H1 (cell line): ENCODE measurements around the gene NOS2. TPM values are rescaled to one million over a fixed set of nuclear protein-coding genes. Genes with fewer than 3 reads are reported as not detected.

Source experiments
- CTCF ChIA-PET: fragments of 300-600 bp; sonication (Branson Sonifier 250); formaldehyde crosslinking; loops from one replicate; lab custom pipeline; 2021; ENCODE audit not compliant: partially characterized antibody; lab: Charles Lee
- POLR2A ChIA-PET: fragments of 300-600 bp; sonication (Branson Sonifier 250); formaldehyde crosslinking; loops from one replicate; lab custom pipeline; 2021; ENCODE audit warnings: inconsistent platforms; ENCODE audit not compliant: partially characterized antibody; lab: Charles Lee
- DNase-seq, 2 experiments: peaks; one replicate each; pipeline versions ENCODE4 v3.0.0 to v3.0.0-alpha.2; 2010 to 2022; ENCODE audit warnings: low spot score in 2 of 2, low read depth in 1 of 2, mixed read lengths in 1 of 2
- FAIRE-seq: peaks from 2 replicates; lab custom pipeline; 2011; peaks lifted over from hg19 to GRCh38; lab: Jason Lieb, UNC
- H2AFZ ChIP-seq: 2 replicates; pipeline ENCODE4 v1.8.1; 2012; ENCODE audit warnings: low read length, inconsistent platforms
- H2AK5ac ChIP-seq: 2 replicates; pipeline ENCODE4 v1.6.1; 2013; ENCODE audit warnings: low read depth, low read length
- H2BK120ac ChIP-seq: replicated peaks from 2 replicates; pipeline ENCODE3; 2013; ENCODE audit warnings: low read depth, low read length, inconsistent platforms
- H2BK12ac ChIP-seq: 2 replicates; pipeline ENCODE4 v1.6.1; 2013; ENCODE audit warnings: low read depth, low read length
- H2BK15ac ChIP-seq: 2 replicates; pipeline ENCODE4 v1.6.1; 2013; ENCODE audit warnings: low read length
- H2BK20ac ChIP-seq: 2 replicates; pipeline ENCODE4 v1.6.1; 2013; ENCODE audit warnings: low read length
- H2BK5ac ChIP-seq: 2 replicates; pipeline ENCODE4 v1.6.1; 2013; ENCODE audit warnings: low read depth, low read length
- H3K14ac ChIP-seq: 2 replicates; pipeline ENCODE4 v1.6.1; 2013; ENCODE audit warnings: inconsistent platforms; ENCODE audit not compliant: insufficient read length
- H3K18ac ChIP-seq: 2 replicates; pipeline ENCODE4 v1.6.1; 2013; ENCODE audit warnings: low read length; ENCODE audit errors: extremely low read depth
- H3K23ac ChIP-seq: 2 replicates; pipeline ENCODE4 v1.6.1; 2013; ENCODE audit warnings: inconsistent platforms; ENCODE audit not compliant: insufficient read length
- H3K23me2 ChIP-seq: 2 replicates; pipeline ENCODE4 v1.6.1; 2013; ENCODE audit warnings: low read depth, low read length
- H3K27ac ChIP-seq: 2 replicates; pipeline ENCODE4 v1.6.1; 2011; ENCODE audit warnings: low read depth, low read length, inconsistent platforms
- H3K27me3 ChIP-seq, 4 experiments: replicated peaks in 1 of 4; 1 replicate in 1 of 4; 2 replicates in 3 of 4; pipeline versions ENCODE4 v1.6.1 to v1.8.1; 2011 to 2013; ENCODE audit warnings: low read length in 3 of 4, mild to moderate bottlenecking in 3 of 4, inconsistent platforms in 2 of 4, mixed read lengths in 2 of 4, moderate library complexity in 1 of 4; ENCODE audit not compliant: control insufficient read depth in 3 of 4, insufficient read depth in 3 of 4; ENCODE audit errors: extremely low read depth in 1 of 4
- H3K36me3 ChIP-seq, 4 experiments: 2 replicates each; pipeline versions ENCODE4 v1.6.1 to v1.8.1; 2011 to 2013; ENCODE audit warnings: mild to moderate bottlenecking in 4 of 4, low read length in 3 of 4, moderate library complexity in 2 of 4, control low read depth in 1 of 4, inconsistent platforms in 1 of 4; ENCODE audit not compliant: insufficient read depth in 4 of 4, control insufficient read depth in 2 of 4
- H3K4ac ChIP-seq: replicated peaks from 2 replicates; pipeline ENCODE3; 2013; ENCODE audit warnings: low read length, low read depth, mixed read lengths, inconsistent platforms; ENCODE audit not compliant: insufficient read length
- H3K4me1 ChIP-seq, 4 experiments: replicated peaks in 1 of 4; 1 replicate in 1 of 4; 2 replicates in 3 of 4; pipeline versions ENCODE4 v1.6.1 to v1.8.1; 2011 to 2013; ENCODE audit warnings: low read length in 3 of 4, inconsistent platforms in 2 of 4, mixed read lengths in 1 of 4; ENCODE audit not compliant: insufficient read depth in 4 of 4, control insufficient read depth in 3 of 4
- H3K4me2 ChIP-seq, 2 experiments: 2 replicates each; pipeline versions ENCODE4 v1.6.1 to v1.8.1; 2011 to 2013; ENCODE audit warnings: low read depth in 2 of 2, low read length in 2 of 2, control low read depth in 1 of 2, inconsistent platforms in 1 of 2, mild to moderate bottlenecking in 1 of 2; ENCODE audit not compliant: insufficient read depth in 1 of 2
- H3K4me3 ChIP-seq, 4 experiments: fragments of 200-600, 300-600 bp in 1 of 4; sonication (generic), shearing (Covaris generic), sonication (Bioruptor Twin) in 1 of 4; 2 replicates each; pipeline versions ENCODE4 v1.5.1 to v1.8.1; 2011 to 2016; ENCODE audit warnings: low read length in 4 of 4, low read depth in 3 of 4, control low read depth in 2 of 4, inconsistent platforms in 2 of 4, mild to moderate bottlenecking in 2 of 4, mixed read lengths in 1 of 4, moderate library complexity in 1 of 4; ENCODE audit not compliant: insufficient read depth in 2 of 4; ENCODE audit errors: extremely low read depth in 1 of 4
- H3K56ac ChIP-seq: replicated peaks from 2 replicates; pipeline ENCODE3; 2013; ENCODE audit warnings: low read depth, mild to moderate bottlenecking, mixed read lengths, low read length, inconsistent platforms; ENCODE audit not compliant: insufficient read length
- H3K79me1 ChIP-seq: 2 replicates; pipeline ENCODE4 v1.6.1; 2013; ENCODE audit warnings: low read depth, low read length, control low read depth
- H3K79me2 ChIP-seq, 2 experiments: 2 replicates each; pipeline versions ENCODE4 v1.6.1 to v1.8.1; 2012 to 2013; ENCODE audit warnings: low read length in 2 of 2, mild to moderate bottlenecking in 2 of 2, inconsistent platforms in 1 of 2; ENCODE audit not compliant: insufficient read depth in 2 of 2, control insufficient read depth in 1 of 2
- H3K9ac ChIP-seq, 4 experiments: replicated peaks in 1 of 4; 1 replicate in 1 of 4; 2 replicates in 3 of 4; pipeline versions ENCODE4 v1.6.1 to v1.8.1; 2011 to 2013; ENCODE audit warnings: low read depth in 3 of 4, low read length in 3 of 4, control low read depth in 2 of 4, mild to moderate bottlenecking in 2 of 4, moderate library complexity in 2 of 4, inconsistent platforms in 1 of 4; ENCODE audit errors: extremely low read depth in 1 of 4
- H3K9me3 ChIP-seq, 2 experiments: 2 replicates each; pipeline versions ENCODE4 v1.6.1 to v1.8.1; 2012 to 2013; ENCODE audit warnings: mild to moderate bottlenecking in 2 of 2, moderate library complexity in 2 of 2, control low read depth in 1 of 2, inconsistent platforms in 1 of 2, low read depth in 1 of 2, low read length in 1 of 2, mixed read lengths in 1 of 2; ENCODE audit not compliant: insufficient read depth in 2 of 2
- H4K20me1 ChIP-seq, 2 experiments: replicated peaks in 1 of 2; 2 replicates each; pipeline versions ENCODE3 to v1.8.1; 2011 to 2013; ENCODE audit warnings: inconsistent platforms in 2 of 2, low read length in 2 of 2, mild to moderate bottlenecking in 1 of 2; ENCODE audit not compliant: insufficient read depth in 2 of 2, control insufficient read depth in 1 of 2
- H4K5ac ChIP-seq: 2 replicates; pipeline ENCODE4 v1.6.1; 2013; ENCODE audit warnings: low read length, low read depth, mixed read lengths, inconsistent platforms; ENCODE audit not compliant: insufficient read length
- H4K8ac ChIP-seq: 2 replicates; pipeline ENCODE4 v1.8.0; 2013; ENCODE audit warnings: mild to moderate bottlenecking, moderate library complexity, low read length, inconsistent platforms; ENCODE audit not compliant: insufficient read depth; ENCODE audit errors: extremely low read depth
- H4K91ac ChIP-seq: replicated peaks from 2 replicates; pipeline ENCODE3; 2013; ENCODE audit warnings: low read length, mixed read lengths, inconsistent platforms; ENCODE audit not compliant: insufficient read length
- BRCA1 ChIP-seq: IDR thresholded peaks from 2 replicates; pipeline ENCODE4 v1.6.1; 2012; ENCODE audit warnings: low read depth, low read length, improper control_type of control experiment
- CREB1 ChIP-seq: IDR thresholded peaks from 2 replicates; pipeline ENCODE4 v1.6.1; 2012; ENCODE audit warnings: inconsistent platforms
- SP2 ChIP-seq: IDR thresholded peaks from 2 replicates; pipeline ENCODE4 v1.6.1; 2012; ENCODE audit warnings: mild to moderate bottlenecking, low read length, inconsistent platforms
- SP4 ChIP-seq: IDR thresholded peaks from 2 replicates; pipeline ENCODE4 v1.6.1; 2012; ENCODE audit warnings: low read length, inconsistent platforms
- WGBS, 2 experiments: shearing (Covaris generic) in 1 of 2; methylation state at CpG; one replicate each; pipeline versions ENCODE4 v1.1.6 to v1.1.7; 2013 to 2015; ENCODE audit warnings: low lambda C conversion rate in 2 of 2, mixed read lengths in 2 of 2, inconsistent platforms in 1 of 2, low coverage in 1 of 2, missing lambda C conversion rate in 1 of 2; ENCODE audit not compliant: insufficient replicate concordance in 2 of 2, insufficient coverage in 1 of 2, insufficient read length in 1 of 2; ENCODE audit errors: extremely low coverage in 1 of 2, missing lambda C conversion rate in 1 of 2; 5-methylcytosine and 5-hydroxymethylcytosine counted together
- polyA plus RNA-seq, 7 experiments: library from polyadenylated mRNA; depleted of rRNA in 3 of 7; stranded (reverse) in 5 of 7; unstranded in 2 of 7; fragments of >200 nt in 5 of 7; fragments of 200-250 nt in 2 of 7; gene quantifications; 1 replicate in 5 of 7; 2 replicates in 1 of 7; 4 replicates in 1 of 7; pipeline versions ENCODE4 v1.2.1 to v1.2.3, GENCODE V29; 2011 to 2013; ENCODE audit warnings: missing spikeins in 2 of 7, mixed read lengths in 2 of 7
- total RNA-seq: library from RNA; stranded (reverse); fragmentation: NEBNext Ultra II Directional; extraction: Animal tissue kit (Norgen Biotek cat#: 25700); gene quantifications from 2 replicates; pipeline ENCODE4 v1.2.1, GENCODE V29; 2021
- TF ChIP-seq, protein P1 (sequence below), 3 experiments: IDR thresholded peaks; 1 replicate in 2 of 3; 2 replicates in 1 of 3; pipeline versions ENCODE4 v1.5.1 to v1.6.1; 2011; ENCODE audit warnings: low read length in 3 of 3, mild to moderate bottlenecking in 3 of 3, inconsistent platforms in 2 of 3, low read depth in 1 of 3, moderate library complexity in 1 of 3; ENCODE audit not compliant: insufficient read depth in 1 of 3; ENCODE audit errors: control extremely low read depth in 1 of 3

NOS2 gene
- total and polyA plus RNA-seq, 2 of the 8 experiments (the other 6 are each of a cell fraction or from before 2014, with no cell fraction given): 1.0 to 1.9 TPM

DNA sequence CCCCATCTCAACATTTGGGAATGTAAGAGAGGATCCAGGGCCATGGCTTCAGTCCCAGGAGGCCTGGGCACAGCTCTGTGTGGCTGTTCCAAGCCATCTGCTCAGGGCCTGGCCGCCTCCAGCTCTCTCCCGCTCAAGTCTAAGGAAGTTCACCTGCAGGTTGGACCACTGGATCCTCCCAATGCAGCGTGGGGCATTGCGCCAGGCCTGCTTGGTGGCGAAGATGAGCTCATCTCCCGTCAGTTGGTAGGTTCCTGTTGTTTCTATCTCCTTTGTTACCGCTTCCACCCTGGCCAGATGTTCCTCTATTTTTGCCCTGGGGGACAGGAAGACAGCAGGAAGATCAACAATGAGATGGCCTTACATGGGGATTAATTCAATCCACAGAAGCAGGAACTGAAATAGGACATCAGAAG is 17.5 kb downstream of the NOS2 start:
- Histone ChIP-seq H2BK5ac (no peak overlapping the region), H3K4me2 (no peak overlapping the region), H4K20me1 (no peaks in the 10 kb centered on the region)
- no peak for DNase-seq
- POLR2A ChIA-PET: no interaction called here
- TF ChIP-seq CREB1 (no peak), SP4 (no peak), BRCA1 (no peak), SP2 (no peak)
- TF ChIP-seq, protein P1, sequence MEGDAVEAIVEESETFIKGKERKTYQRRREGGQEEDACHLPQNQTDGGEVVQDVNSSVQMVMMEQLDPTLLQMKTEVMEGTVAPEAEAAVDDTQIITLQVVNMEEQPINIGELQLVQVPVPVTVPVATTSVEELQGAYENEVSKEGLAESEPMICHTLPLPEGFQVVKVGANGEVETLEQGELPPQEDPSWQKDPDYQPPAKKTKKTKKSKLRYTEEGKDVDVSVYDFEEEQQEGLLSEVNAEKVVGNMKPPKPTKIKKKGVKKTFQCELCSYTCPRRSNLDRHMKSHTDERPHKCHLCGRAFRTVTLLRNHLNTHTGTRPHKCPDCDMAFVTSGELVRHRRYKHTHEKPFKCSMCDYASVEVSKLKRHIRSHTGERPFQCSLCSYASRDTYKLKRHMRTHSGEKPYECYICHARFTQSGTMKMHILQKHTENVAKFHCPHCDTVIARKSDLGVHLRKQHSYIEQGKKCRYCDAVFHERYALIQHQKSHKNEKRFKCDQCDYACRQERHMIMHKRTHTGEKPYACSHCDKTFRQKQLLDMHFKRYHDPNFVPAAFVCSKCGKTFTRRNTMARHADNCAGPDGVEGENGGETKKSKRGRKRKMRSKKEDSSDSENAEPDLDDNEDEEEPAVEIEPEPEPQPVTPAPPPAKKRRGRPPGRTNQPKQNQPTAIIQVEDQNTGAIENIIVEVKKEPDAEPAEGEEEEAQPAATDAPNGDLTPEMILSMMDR (IDR thresholded peaks at IDR 0.05; ENCODE audit: control extremely low read depth in 1 of 3, insufficient read depth in 1 of 3, low read depth in 1 of 3, low read length in 3 of 3): no peak
- TF ChIP-seq, all 59 proteins: peak for 0
- Histone ChIP-seq H4K91ac (no peak overlapping the region), H2BK15ac (no peak overlapping the region), H3K79me1 (no peaks in the 10 kb centered on the region), H3K27me3 (no peaks in the 10 kb centered on the region), H2AK5ac (no peak overlapping the region), H3K27ac (no peak overlapping the region), H3K4ac (no peak overlapping the region), H2BK120ac (no peak overlapping the region), H4K5ac (no peak overlapping the region), H3K9ac (no peak overlapping the region), H3K9me3 (no peaks in the 10 kb centered on the region), H2AFZ (no peak overlapping the region), H3K56ac (no peak overlapping the region), H2BK12ac (no peak overlapping the region), H3K36me3 (no peaks in the 10 kb centered on the region), H3K79me2 (no peaks in the 10 kb centered on the region), H3K14ac (no peak overlapping the region), H3K23me2 (no peaks in the 10 kb centered on the region), H4K8ac (no peak overlapping the region), H3K4me1 (peaks cover 0 to 2% (median 0%) of the 10 kb centered on the region in 4 experiments; a peak in 1 of 7 replicates), H3K18ac (no peak overlapping the region), H2BK20ac (no peak overlapping the region), H3K23ac (no peak overlapping the region), H3K4me3 (no peak overlapping the region)
- FAIRE-seq: no peak
- CTCF ChIA-PET: interaction anchor here (0.7 to 6.5 kb wide), 6 partner anchors 21 to 162 kb away, joined by 3 to 38 read pairs (median 8); no protein-coding TSS in a partner anchor
- WGBS, 2 experiments: 89% methylated on average over 7 of the region's 7 CpGs; no CpG with 5 or more reads in 1 of the 2 experiments
